DOHH2 (cell line): Measurements from ENCODE around the gene CALHM4.

Experiments
- CTCF ChIP-seq: fragments of 200-600 bp; sonication (generic); IDR thresholded peaks from one replicate; pipeline ENCODE4 v1.5.1; 2014; ENCODE audit warnings: antibody characterized with exemption, mild to moderate bottlenecking, low read depth, low read length; ENCODE audit not compliant: poor library complexity, severe bottlenecking
- EZH2phosphoT487 ChIP-seq: fragments of 200-600 bp; sonication (generic); IDR thresholded peaks from 2 replicates; pipeline ENCODE4 v1.6.1; 2017; ENCODE audit warnings: borderline replicate concordance, mild to moderate bottlenecking, antibody characterized with exemption, low read length, moderate library complexity, mixed read lengths

GRCh38 chr6:116515141-116515540 lies 38.4 kb upstream of the CALHM4 start:
- TF ChIP-seq CTCF = no peak
- no peak for TF ChIP-seq EZH2phosphoT487
